T-helper 2 cell (primary cell): ENCODE results near the gene CYP46A1.
"Not testable (repeated sequence)": the region's sequence is repeated elsewhere in the genome, so short reads cannot be mapped to it uniquely, and the experiment has no call there.

ENCODE experiments used
- DNase-seq, 5 experiments: peaks; one replicate each; pipeline versions ENCODE4 v3.0.0 to v3.0.0-alpha.2; 2012 to 2022
- total RNA-seq, 2 donors: gene quantifications; one replicate each; lab custom pipeline; 2026; lab: John Stamatoyannopoulos, UW

The CYP46A1 gene
- total RNA-seq, result 0.31 to 0.40 reads per million in 2 donors

DNA sequence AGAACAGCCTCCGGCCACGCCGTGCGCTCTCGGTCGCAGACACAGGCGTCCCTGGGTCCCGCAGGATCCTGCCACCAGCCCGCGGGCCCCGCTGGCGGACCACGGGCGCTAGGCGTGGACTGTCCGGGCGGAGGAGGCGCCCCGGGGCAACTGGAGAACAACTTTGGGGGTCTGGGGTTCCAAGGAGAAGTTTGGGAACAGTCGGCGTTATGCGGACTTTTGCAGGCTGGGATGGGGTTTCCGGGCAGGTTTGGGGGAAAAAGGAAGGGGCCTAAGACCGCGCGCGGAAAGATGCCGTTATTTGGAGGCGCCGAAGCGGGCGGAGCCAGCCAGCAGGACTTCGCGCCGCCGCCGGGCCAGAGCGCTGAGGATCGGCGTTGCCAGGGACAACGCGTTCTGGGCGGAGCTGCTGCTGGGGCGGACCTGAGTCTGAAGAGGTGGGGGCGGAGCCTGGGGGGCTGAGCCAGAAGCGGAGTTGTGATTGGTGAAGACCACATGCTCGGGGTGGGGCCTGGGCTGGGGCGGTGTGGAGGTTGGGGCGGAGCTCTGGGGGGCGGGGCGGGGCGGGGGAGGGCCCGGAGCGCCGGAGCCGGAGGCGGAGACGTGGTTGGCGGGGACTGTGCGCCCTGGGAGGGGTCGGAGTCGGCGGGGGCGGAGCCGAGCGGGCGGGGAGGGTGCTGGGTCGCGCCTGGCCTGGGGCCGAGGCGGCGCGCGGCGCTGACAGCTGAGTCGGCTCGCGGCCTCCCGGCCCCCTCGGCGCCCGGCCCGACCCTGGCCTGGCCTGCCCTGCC, at the start of gene CYP46A1:
Gene CYP46A1, plus strand, starts transcription at position 680 of the 791 bp plus-strand sequence. CDS start 120 bp downstream, outside the sequence.
- peak; percentile 99 to 100 (median 99) for DNase-seq

DNA sequence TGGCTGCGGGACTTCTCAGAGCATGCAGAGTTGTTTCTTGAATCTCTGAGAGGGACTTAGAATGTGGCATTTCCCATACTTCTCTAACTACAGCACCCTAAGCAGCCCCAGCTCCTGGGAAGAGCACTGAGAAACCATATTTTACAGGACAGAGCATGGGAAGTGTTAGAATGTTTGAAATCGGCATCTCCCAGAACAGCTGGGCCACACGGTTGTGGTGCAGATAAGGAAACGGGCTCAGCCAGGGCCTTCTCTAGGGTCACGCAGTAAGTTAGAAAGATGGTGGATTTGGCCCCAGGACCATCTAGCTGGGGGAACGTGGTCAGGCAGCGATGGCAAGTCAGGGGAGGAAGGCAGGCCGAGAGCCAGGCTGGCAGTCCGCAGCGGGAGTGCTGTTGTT, 49.7 kb upstream of the CYP46A1 start:
- no peak for DNase-seq

GRCh38 chr14:99635116-99635515, 49.0 kb upstream of the CYP46A1 start:
- no peak for DNase-seq

DNA sequence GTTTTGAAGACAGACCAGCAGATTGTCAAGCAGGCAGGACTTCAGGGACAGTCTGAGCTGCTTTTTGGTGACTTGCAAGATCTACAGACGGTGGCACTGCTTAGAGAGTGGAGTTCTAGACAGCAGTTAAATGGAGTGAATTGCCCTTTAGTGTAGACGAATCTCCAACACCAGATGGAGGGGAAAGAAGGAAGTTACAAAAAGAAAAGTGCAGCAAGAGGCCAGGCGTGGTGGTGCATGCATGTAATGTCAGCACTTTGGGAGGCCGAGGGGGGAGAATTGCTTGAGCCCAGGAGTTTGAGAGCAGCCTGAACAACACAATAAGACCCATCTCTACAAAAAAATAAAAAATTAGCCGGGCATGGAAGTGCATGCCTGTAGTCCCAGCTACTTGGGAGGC, 47.6 kb upstream of the CYP46A1 start:
- no peak for DNase-seq

DNA sequence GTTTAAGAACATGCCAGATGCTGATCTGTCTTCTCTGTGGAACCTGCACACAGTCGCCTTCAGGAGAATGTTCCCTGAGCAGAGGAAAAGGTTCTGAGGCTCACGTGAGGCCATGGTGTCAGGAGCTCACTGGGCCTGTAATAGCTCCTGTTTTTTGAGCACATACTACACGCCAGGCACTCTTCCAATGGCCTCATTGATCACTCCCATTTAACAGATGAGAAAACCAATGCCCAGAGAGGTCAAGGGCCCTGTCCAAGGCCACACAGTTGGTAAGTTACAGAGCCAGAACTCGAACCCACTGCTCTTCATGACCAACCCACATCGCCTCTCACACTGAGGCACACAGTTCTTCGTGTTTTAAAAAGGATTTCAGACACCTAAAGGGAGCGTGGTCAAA, 46.5 kb upstream of the CYP46A1 start:
- no peak for DNase-seq

- DNase-seq, result not testable (repeated sequence)
Observed at GRCh38 chr14:99642771-99643170, 41.3 kb upstream of the CYP46A1 start.

DNA sequence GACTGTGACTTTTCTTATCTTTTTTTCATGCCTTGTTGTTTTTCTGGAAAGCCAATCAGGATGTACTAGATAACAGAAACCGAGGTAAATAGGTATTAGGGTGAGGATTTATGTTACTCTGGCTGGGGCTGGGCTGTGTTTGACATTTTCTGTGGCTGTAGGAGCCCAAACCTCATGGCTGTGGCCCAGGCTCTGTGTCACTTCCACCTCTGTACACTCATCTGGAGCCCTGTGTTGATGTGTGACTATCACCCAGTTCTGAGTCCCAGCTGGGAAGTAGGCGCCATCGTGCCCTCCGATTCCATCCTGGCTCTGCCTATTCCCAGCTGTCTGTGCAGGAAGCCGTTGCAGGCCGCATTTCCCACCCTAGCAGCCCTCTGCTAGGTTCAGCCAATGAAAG, 40.8 kb upstream of the CYP46A1 start:
- DNase-seq, result no peak

DNA sequence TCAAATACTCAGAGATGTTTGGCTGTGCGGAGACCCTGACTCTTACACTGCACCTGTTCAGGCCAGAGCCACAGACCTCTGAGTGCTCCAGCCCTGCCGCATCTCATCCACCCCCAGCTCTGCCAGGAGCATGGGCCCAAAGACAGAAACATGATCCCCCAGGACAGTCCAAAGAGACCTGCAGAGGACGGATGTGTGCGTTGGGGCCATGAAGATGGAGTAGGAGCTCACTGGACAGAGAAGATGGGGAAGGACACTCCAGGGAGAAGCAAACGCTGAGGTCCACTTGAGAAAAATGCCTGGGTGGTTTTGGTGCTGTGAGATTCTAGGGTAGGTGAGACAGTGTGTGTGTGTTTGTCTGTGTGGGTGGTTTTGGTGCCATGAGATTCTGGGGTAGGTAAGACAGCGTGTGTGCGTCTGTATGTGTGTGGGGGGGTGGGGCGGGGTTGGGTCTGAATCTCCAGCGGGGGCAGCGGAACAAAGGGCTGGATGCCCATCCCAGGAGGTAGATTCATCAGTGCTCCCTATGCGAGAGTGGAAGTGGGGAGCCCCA, 40.0 kb upstream of the CYP46A1 start:
- no peak for DNase-seq

- DNase-seq, result no peak
Observed at GRCh38 chr14:99644723-99645544, 39.2 kb upstream of the CYP46A1 start, which contains the start of gene HHIPL1. TSS of gene HHIPL1 (plus strand) at chr14:99645129. CDS start at chr14:99645208, 79 bp downstream.

DNA sequence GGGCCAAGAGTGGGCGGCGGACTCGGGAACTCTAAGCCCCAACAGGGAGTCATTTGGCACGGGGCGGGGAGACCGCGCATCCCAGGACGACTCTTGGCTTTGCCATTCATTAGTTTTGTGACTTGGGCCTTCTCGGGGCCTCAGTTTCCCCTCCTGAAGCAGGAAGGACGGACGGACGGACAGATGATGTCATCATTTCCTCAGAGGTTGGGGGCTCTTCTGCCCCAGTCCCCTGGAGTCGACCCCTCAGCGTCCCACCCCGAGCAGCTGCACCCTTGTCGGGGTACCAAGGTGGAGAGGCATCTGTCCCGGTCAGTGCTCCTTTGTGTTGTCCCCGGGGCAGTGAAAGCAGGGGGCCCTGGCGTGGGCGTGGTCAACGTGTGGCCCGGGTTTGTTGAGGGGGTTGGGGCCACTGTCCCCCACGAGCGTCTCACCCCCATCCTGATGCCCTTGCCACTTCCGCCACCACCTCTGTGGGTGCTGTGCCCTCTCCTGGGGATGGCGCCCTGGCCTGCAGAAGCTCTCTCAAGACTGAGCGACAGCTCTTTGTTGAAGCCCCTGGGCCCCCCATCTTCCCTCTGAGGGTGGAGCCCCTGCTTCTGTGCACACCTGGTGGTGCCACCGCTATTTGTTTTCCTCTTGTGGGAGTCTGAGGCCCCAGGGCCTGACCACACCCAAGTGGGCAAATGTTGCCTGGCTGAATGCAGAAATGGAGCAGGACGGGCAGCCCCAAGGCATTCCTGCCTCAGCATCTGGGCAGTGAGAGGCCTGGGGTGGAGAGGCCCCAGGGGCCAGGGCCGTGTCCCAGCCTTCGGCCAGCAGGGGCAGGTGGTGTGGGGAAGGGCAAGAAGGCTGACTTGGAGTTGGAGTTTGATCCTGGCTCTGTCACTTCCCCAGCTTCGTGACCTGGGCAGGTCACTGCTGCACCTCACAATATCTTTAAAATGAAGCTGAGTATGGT, 38.3 kb upstream of the CYP46A1 start:
- DNase-seq, result no peak

DNA sequence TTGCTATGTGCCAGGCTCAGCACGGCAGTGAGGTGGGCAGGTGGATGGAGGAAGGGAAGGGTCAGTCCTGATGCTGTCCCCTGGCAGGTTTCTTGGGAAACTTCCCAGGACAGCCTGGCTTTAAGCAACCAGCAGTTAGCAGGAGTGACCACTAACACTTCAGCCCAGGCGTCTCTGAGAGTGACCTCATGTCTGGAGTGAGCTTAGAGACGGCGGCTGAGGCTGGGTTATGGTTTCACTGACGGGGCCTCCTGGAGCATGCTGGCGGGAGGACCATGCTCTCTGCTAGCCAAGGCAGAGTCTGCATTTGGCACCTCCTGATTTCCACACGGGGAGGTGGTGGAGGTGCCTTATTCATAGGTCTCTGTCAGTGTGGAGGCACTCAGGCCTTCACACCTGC, 36.7 kb upstream of the CYP46A1 start:
- no peak for DNase-seq

- DNase-seq, result no peak
Observed at GRCh38 chr14:99648027-99648784, 35.9 kb upstream of the CYP46A1 start.

GRCh38 chr14:99649219-99649618, 34.9 kb upstream of the CYP46A1 start:
- DNase-seq, result no peak

DNA sequence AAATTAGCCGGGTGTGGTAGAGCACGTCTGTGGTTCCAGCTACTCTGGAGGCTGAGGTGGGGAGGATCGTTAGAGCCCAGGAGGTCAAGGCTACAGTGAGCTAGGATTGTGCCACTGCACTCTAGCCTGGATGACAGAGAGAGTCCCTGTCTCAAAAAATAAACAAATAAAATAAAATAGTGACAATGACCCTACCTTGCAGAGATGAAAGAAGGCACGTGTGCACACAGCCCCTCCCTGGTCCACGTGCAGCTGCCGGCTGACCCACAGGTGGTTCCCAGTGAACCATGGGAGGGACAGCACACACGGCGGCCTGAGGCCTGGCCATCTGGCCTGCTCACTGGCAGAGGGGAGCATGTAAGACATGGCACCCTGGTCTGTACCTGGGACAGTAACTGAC, 34.5 kb upstream of the CYP46A1 start:
- DNase-seq, result no peak

DNA sequence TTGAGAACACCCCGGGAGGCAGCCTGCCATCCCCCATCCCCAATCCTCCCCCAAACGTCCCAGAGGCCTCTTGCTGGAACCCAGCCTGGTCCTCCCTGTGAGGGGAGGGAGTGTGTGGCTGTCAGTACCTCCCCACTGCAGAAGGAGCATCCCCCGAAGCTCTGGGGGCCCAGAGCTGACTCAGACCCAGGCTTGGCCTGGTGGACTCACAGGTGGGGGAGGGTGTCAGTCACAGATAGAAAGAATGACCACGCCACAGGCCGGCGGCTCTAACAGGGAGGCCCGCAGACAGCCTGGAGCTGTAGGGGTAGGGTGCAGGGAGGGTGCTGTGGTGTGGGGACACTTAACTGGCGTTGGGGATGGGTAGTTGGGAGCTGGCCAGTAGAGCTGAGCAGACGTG, 33.9 kb upstream of the CYP46A1 start:
- no peak for DNase-seq

DNA sequence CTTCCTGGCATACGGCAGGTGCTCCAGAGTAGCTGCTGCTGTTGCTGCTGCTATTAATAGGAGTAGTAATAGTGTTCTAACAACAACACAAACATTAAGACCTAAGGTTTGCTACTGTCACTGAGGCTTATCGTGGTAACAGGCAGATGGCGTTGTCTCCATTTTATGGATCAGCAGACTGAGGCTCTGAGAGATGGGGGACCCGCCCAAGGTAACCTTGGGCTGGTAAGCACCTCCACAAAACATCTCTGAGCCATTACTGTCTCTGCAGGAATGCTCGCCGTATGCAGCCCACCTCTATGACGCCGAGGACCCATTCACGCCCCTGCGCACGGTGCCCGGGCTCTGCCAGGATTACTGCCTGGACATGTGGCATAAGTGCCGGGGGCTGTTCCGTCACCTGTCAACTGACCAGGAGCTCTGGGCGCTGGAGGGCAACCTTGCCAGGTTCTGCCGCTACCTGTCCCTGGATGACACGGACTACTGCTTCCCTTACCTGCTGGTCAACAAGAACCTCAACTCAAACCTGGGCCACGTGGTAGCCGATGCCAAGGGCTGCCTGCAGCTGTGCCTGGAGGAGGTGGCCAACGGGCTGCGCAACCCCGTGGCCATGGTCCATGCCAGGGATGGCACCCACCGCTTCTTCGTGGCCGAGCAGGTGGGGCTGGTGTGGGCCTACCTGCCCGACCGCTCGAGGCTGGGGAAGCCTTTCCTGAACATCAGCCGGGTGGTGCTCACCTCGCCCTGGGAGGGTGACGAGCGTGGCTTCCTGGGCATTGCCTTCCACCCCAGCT, 31.9 kb upstream of the CYP46A1 start:
- no peak for DNase-seq

DNA sequence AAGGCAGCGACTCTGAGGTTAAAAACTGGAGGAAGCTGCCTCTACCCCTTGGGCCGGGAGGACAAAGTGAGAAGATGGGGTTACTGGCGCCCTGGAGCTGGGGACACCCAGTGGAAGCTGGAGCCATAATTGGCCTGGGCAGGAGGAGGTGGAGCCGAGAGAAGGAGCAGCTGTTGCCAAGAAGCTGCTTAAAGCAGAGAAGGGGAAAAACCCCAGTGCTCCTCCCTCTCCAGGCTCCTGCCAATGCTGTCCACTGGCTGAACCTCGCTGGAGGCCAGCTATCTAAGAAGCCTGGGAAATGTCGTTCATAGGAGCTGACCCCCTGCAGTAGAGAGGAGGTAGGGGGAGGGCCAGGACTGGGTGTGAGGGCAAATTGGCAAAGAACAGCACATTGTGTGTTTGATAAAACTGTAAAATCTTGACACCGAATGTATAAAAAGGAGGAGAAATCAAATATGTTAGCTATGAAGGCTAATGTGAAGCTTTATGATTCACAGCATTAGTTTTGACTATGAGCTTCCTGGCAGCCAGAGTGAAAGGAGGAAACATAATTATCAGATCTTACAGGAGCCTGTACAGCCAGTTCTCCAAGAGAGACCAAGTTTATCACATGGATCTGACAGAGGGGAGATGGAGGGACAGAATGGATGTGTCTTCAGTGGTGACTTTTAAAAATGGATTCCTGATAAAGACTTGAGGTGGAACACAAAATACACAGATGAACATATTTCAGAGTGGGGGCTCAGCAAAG, 29.7 kb upstream of the CYP46A1 start:
- DNase-seq, result no peak

DNA sequence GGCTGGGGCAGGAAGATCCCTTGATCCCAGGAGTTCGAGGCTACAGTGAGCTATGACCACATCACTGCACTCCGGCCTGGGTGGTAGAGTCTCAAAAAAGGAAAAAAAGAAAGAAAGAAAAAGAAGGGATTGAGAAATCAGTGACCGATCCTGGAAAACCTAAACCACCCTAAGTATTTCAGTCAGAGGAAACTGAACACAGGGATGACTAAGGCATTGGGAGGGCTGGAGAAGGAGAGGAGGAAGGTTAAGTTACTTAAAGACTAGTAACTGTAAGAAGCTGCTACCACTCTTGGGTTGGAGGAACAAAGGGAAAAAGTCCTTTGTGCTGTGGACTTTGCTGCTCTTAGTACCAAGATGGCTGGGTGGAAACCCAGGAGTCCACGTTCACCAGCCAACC, 28.6 kb upstream of the CYP46A1 start:
- no peak for DNase-seq

DNA sequence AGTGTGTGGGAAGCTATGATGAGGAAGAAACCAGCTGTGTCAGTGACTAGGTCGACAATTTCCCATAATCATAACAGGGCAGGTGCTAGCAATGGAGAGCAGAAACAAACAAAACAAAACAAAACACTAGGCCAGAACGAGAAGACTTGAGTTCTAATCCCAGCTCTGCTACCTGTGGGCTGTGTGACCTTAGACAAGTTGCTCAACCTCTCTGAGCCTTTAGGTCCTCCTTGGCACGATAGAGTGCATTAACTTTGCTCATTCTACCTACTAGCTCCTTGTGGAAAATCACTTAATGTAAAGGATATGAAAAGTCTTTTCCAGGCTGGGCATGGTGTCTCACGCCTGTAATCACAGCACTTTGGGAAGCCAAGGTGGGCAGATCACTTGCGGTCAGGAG, 27.9 kb upstream of the CYP46A1 start:
- DNase-seq, result no peak

GRCh38 chr14:99657645-99658155, 26.4 kb upstream of the CYP46A1 start:
- DNase-seq, result no peak
